GM12878 (cell line): ENCODE measurements around the gene CCDC186. TPM values are rescaled to one million over a fixed set of nuclear protein-coding genes. Genes with fewer than 3 reads are reported as not detected.

Experiments used
- ATAC-seq: fragments of 200-7000 bp; cut with Tn5 transposase; 3 replicates; pipeline ENCODE4 v1.9.1; 2020; ENCODE audit warnings: mild to moderate bottlenecking, moderate library complexity
- BruUV-seq: library from RNA; stranded (reverse); fragments of 400-500 nt; replicated peaks from 2 replicates; lab custom pipeline; 2021; lab: Mats Ljungman, UMichigan
- CTCF ChIA-PET: fragments of 300-600 bp; sonication (Branson Sonifier 250); formaldehyde crosslinking; extraction: SDS; loops from one replicate; lab custom pipeline; 2021; ENCODE audit warnings: inconsistent platforms; lab: Yijun Ruan, JAX
- POLR2A ChIA-PET: fragments of 350-600 bp; formaldehyde crosslinking; extraction: SDS; loops from one replicate; lab custom pipeline; 2021; ENCODE audit warnings: inconsistent platforms; lab: Charles Lee
- RAD21 ChIA-PET: fragments of 300-600 bp; sonication (Branson Sonifier 250); formaldehyde crosslinking; loops from one replicate; lab custom pipeline; 2023; ENCODE audit warnings: antibody characterized with exemption; ENCODE audit not compliant: unreplicated experiment; lab: Charles Lee
- SMC1A ChIA-PET: fragments of 300-600 bp; sonication (Branson Sonifier 250); formaldehyde crosslinking; loops from one replicate; lab custom pipeline; 2023; ENCODE audit not compliant: unreplicated experiment, uncharacterized antibody; lab: Charles Lee
- DNase-seq: peaks from one replicate; pipeline ENCODE4 v3.0.0-alpha.2; 2011; ENCODE audit warnings: low read depth, low spot score
- FAIRE-seq: peaks from 3 replicates; lab custom pipeline; 2011; peaks lifted over from hg19 to GRCh38; lab: Jason Lieb, UNC
- H2AFZ ChIP-seq: 2 replicates; pipeline ENCODE4 v1.6.0; 2011; ENCODE audit warnings: low read depth, low read length, control low read depth; ENCODE audit not compliant: control insufficient read depth
- H3K27ac ChIP-seq: 2 replicates; pipeline ENCODE4 v1.5.1; 2011; ENCODE audit warnings: control low read depth; ENCODE audit not compliant: control insufficient read depth, insufficient read depth
- H3K27me3 ChIP-seq, 2 experiments: replicated peaks in 1 of 2; 2 replicates each; pipeline versions ENCODE4 v1.6.0 to v1.6.1; 2011; ENCODE audit warnings: low read length in 1 of 2; ENCODE audit not compliant: control insufficient read depth in 2 of 2, insufficient read depth in 2 of 2
- H3K36me3 ChIP-seq, 2 experiments: 2 replicates each; pipeline ENCODE4 v1.5.1; 2011; ENCODE audit warnings: low read length in 1 of 2; ENCODE audit not compliant: control insufficient read depth in 2 of 2, insufficient read depth in 2 of 2
- H3K4me1 ChIP-seq: 2 replicates; pipeline ENCODE4 v1.6.1; 2011; ENCODE audit warnings: mild to moderate bottlenecking, low read length, moderate library complexity, mixed read lengths; ENCODE audit not compliant: control insufficient read depth, insufficient read depth
- H3K4me2 ChIP-seq: 2 replicates; pipeline ENCODE4 v1.6.0; 2011; ENCODE audit warnings: control low read depth; ENCODE audit not compliant: control insufficient read depth, insufficient read depth
- H3K4me3 ChIP-seq: fragments of 200-600 bp; sonication (generic); 2 replicates; pipeline ENCODE4 v1.5.1; 2016
- H3K79me2 ChIP-seq: 2 replicates; pipeline ENCODE4 v1.6.0; 2011; ENCODE audit warnings: low read length; ENCODE audit not compliant: control insufficient read depth, insufficient read depth
- H3K9ac ChIP-seq: 2 replicates; pipeline ENCODE4 v1.8.0; 2011; ENCODE audit warnings: low read length, control low read depth, mixed read lengths; ENCODE audit not compliant: control insufficient read depth, insufficient read depth
- H3K9me3 ChIP-seq: replicated peaks from 3 replicates; pipeline ENCODE4 v1.5.1; 2011; ENCODE audit warnings: mild to moderate bottlenecking, low read length; ENCODE audit not compliant: control insufficient read depth, insufficient read depth
- H4K20me1 ChIP-seq: 2 replicates; pipeline ENCODE4 v1.6.0; 2011; ENCODE audit not compliant: control insufficient read depth, insufficient read depth
- BACH1 ChIP-seq: fragments of 450-650 bp; IDR thresholded peaks from 2 replicates; pipeline ENCODE4 v1.6.1; 2017; ENCODE audit warnings: mild to moderate bottlenecking, borderline replicate concordance
- CBX5 ChIP-seq: sonication (generic); IDR thresholded peaks from 2 replicates; pipeline ENCODE4 v1.6.1; 2016; ENCODE audit warnings: low read depth, moderate library complexity, mild to moderate bottlenecking, inconsistent platforms
- KLF5 ChIP-seq: fragments of 450-650 bp; IDR thresholded peaks from 2 replicates; pipeline ENCODE4 v1.6.1; 2014; ENCODE audit warnings: mild to moderate bottlenecking; ENCODE audit not compliant: partially characterized antibody
- MEF2A ChIP-seq: IDR thresholded peaks from 2 replicates; pipeline ENCODE4 v1.6.1; 2011; ENCODE audit warnings: low read depth, mild to moderate bottlenecking, low read length, moderate library complexity; ENCODE audit not compliant: insufficient read depth
- NFYA ChIP-seq: IDR thresholded peaks from 2 replicates; pipeline ENCODE4 v1.6.1; 2011; ENCODE audit warnings: low read depth, mild to moderate bottlenecking, low read length, improper control_type of control experiment, borderline replicate concordance
- POLR2AphosphoS5 ChIP-seq: IDR thresholded peaks from 2 replicates; pipeline ENCODE4 v1.6.1; 2011; ENCODE audit warnings: mild to moderate bottlenecking, low read length, inconsistent platforms
- SIN3A ChIP-seq: IDR thresholded peaks from 2 replicates; pipeline ENCODE4 v1.6.1; 2012; ENCODE audit warnings: low read depth, low read length, improper control_type of control experiment
- TCF7 ChIP-seq: IDR thresholded peaks from 2 replicates; pipeline ENCODE4 v1.6.1; 2014; ENCODE audit warnings: antibody characterized with exemption, borderline replicate concordance
- WRNIP1 ChIP-seq: IDR thresholded peaks from 2 replicates; pipeline ENCODE4 v1.6.1; 2011; ENCODE audit warnings: low read depth, low read length, improper control_type of control experiment, borderline replicate concordance
- YBX1 ChIP-seq: fragments of 450-650 bp; IDR thresholded peaks from 2 replicates; pipeline ENCODE4 v1.6.1; 2016; ENCODE audit warnings: antibody characterized with exemption
- WGBS: methylation state at CpG from one replicate; pipeline ENCODE4 v1.1.6; 2016; ENCODE audit warnings: low lambda C conversion rate; ENCODE audit not compliant: insufficient replicate concordance, insufficient coverage; ENCODE audit errors: missing lambda C conversion rate; 5-methylcytosine and 5-hydroxymethylcytosine counted together
- in situ Hi-C: fragments of 300-500 bp; cut with MboI; formaldehyde crosslinking; loops from 9 replicates; pipeline ENCODE4 v1.14.3; 2018; ENCODE audit warnings: mixed read lengths
- intact Hi-C: fragments of 100-400 bp; cut with micrococcal nuclease; formaldehyde crosslinking; loops from one replicate; pipeline ENCODE4 v1.14.2; 2022; ENCODE audit not compliant: unreplicated experiment
- polyA plus RNA-seq, 11 experiments: library from polyadenylated mRNA; depleted of rRNA in 4 of 11; unstranded in 6 of 11; stranded (reverse) in 5 of 11; fragments of >200 nt; fragmentation: Nextera tagmentation in 4 of 11; fragmentation: Illumina TruSeq in 1 of 11; extraction: Ambion mirVana in 4 of 11; extraction: Trizol in 1 of 11; gene quantifications; 1 replicate in 1 of 11; 2 replicates in 10 of 11; pipeline versions ENCODE4 v1.2.1 to v1.2.3, GENCODE V29; 2011 to 2016; ENCODE audit warnings: inconsistent platforms in 2 of 11, missing spikeins in 2 of 11, low read depth in 1 of 11
- total RNA-seq, 4 experiments: library from RNA; depleted of rRNA in 3 of 4; stranded (reverse); fragments of >200 nt in 3 of 4; fragmentation: Illumina TruSeq in 1 of 4; extraction: Trizol in 1 of 4; gene quantifications; 2 replicates each; pipeline versions ENCODE4 v1.2.1 to v1.2.3, GENCODE V29; 2013 to 2021
- TF ChIP-seq, protein P1 (sequence below): IDR thresholded peaks from 2 replicates; pipeline ENCODE4 v1.6.1; 2011; ENCODE audit warnings: low read depth, mild to moderate bottlenecking, low read length, moderate library complexity, borderline replicate concordance; ENCODE audit errors: extremely low read depth
- TF ChIP-seq, protein P2 (sequence below): IDR thresholded peaks from 2 replicates; pipeline ENCODE4 v1.6.1; 2012; ENCODE audit warnings: low read depth, low read length, improper control_type of control experiment

The CCDC186 gene
- total and polyA plus RNA-seq, 10 of the 15 experiments (the other 5 are each of a cell fraction or from before 2014, with no cell fraction given) = 3.5 to 13.1 (median 7.3) TPM

DNA sequence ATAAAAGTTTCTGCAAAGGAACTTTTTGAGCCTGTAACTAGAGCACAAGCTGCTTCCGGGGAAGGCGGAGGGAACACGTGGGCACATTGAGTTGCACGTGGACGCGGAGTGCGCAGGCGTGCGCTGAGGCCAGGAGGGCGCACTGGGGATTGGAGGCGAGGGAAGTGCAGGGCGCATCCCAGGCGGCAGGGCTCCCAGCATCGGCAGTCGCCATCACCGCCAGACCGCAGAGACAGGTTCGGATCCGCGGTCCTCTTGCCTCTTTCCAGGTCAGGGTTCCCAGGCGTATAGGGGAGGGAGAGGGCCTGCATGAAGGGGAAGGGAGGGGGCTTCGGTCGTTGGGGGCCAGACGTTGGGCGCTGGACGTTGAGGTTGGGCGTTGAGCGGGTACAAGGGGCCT, 5.1 kb upstream of the CCDC186 start, which contains the start of gene TDRD1:
Gene TDRD1 (plus strand): TSS at position 206 of the 400 bp plus-strand sequence. CDS start 8,479 bp downstream, outside the sequence.
- TF ChIP-seq, protein P1, sequence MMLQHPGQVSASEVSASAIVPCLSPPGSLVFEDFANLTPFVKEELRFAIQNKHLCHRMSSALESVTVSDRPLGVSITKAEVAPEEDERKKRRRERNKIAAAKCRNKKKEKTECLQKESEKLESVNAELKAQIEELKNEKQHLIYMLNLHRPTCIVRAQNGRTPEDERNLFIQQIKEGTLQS = no peak
- TF ChIP-seq KLF5 (no peak), YBX1 (no peak), WRNIP1 (no peak), MEF2A (no peak), NFYA (no peak), POLR2AphosphoS5 (no peak), CBX5 (no peak), TCF7 (no peak), BACH1 (no peak), SIN3A (no peak)
- TF ChIP-seq, protein P2, sequence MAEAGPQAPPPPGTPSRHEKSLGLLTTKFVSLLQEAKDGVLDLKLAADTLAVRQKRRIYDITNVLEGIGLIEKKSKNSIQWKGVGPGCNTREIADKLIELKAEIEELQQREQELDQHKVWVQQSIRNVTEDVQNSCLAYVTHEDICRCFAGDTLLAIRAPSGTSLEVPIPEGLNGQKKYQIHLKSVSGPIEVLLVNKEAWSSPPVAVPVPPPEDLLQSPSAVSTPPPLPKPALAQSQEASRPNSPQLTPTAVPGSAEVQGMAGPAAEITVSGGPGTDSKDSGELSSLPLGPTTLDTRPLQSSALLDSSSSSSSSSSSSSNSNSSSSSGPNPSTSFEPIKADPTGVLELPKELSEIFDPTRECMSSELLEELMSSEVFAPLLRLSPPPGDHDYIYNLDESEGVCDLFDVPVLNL = no peak
- TF ChIP-seq, all 136 proteins: peak for 0
- no peaks in the 10 kb centered on the region; the same call in 1 of the 2 replicates for H3K4me1 ChIP-seq
- H3K27ac ChIP-seq = no peak within 1 kb of the TSS
- H2AFZ ChIP-seq = no peak within 1 kb of the TSS
- FAIRE-seq = no peak
- no peaks in the 10 kb centered on the region for H3K9me3 ChIP-seq
- in situ Hi-C loops = loop anchor here (25.0 kb wide), 1 partner anchor 258 kb away; no protein-coding TSS in a partner anchor
- H3K36me3 ChIP-seq = no peaks in the 10 kb centered on the region
- H3K27me3 ChIP-seq = no peaks in the 10 kb centered on the region
- RAD21 ChIA-PET = no interaction called here
- no TSS peak for BruUV-seq
- no peak for ATAC-seq
- H3K9ac ChIP-seq = no peak within 1 kb of the TSS
- H3K4me3 ChIP-seq = no peak within 1 kb of the TSS
- SMC1A ChIA-PET = no interaction called here
- no peak within 1 kb of the TSS for H3K4me2 ChIP-seq
- intact Hi-C loops = no loop called here
- no peak for DNase-seq
- peaks cover 2% of the 10 kb centered on the region; the same call in 1 of the 2 replicates for H3K79me2 ChIP-seq
- 83% methylated on average over 22 of the region's 28 CpGs for WGBS
- CTCF ChIA-PET = no interaction called here
- POLR2A ChIA-PET = interaction anchor here (0.6 kb wide), 1 partner anchor 47 kb away, joined by 4 read pairs; no protein-coding TSS in a partner anchor
- no peaks in the 10 kb centered on the region for H4K20me1 ChIP-seq
